Measurements from ENCODE around the gene TFG.

DNA sequence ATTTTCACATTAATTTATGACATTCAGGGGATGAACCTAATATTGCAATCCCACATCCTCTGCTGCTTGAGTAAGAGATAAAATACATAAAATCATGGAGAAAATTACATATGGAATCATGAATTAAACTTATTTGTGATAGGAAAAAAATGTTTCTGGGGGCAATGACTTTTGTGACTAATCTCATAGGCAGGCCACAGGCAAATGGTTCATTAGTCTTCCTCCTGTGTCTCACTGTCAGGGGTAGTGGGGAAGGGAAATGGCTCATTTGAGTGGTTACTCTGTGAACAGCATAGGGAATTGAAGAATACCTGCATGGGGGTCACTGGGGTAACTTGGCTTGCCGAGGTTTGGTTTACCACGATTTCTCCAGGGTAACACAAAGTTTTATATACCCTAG is 72.0 kb downstream of the TFG start:
- TF ChIP-seq, protein P1, sequence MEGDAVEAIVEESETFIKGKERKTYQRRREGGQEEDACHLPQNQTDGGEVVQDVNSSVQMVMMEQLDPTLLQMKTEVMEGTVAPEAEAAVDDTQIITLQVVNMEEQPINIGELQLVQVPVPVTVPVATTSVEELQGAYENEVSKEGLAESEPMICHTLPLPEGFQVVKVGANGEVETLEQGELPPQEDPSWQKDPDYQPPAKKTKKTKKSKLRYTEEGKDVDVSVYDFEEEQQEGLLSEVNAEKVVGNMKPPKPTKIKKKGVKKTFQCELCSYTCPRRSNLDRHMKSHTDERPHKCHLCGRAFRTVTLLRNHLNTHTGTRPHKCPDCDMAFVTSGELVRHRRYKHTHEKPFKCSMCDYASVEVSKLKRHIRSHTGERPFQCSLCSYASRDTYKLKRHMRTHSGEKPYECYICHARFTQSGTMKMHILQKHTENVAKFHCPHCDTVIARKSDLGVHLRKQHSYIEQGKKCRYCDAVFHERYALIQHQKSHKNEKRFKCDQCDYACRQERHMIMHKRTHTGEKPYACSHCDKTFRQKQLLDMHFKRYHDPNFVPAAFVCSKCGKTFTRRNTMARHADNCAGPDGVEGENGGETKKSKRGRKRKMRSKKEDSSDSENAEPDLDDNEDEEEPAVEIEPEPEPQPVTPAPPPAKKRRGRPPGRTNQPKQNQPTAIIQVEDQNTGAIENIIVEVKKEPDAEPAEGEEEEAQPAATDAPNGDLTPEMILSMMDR (conservative IDR thresholded peaks at IDR 0.05; ENCODE audit: low read depth, low read length): no peak
- TF ChIP-seq CEBPB (IDR thresholded peaks at IDR 0.05; ENCODE audit: low read depth, low read length): no peak
- no peak for TF ChIP-seq MAZ (IDR thresholded peaks at IDR 0.05; ENCODE audit: borderline replicate concordance, low read depth, low read length)
- no peak for TF ChIP-seq POLR2A (IDR thresholded peaks at IDR 0.05; ENCODE audit: low read depth, low read length)
- no peak for TF ChIP-seq CHD1 (IDR thresholded peaks at IDR 0.05; ENCODE audit: low read depth, low read length)
- no peak for TF ChIP-seq MXI1 (IDR thresholded peaks at IDR 0.05; ENCODE audit: borderline replicate concordance, low read depth, low read length)

Measured in IMR-90 (cell line).